NB4 (cell line): ENCODE measurements around the gene ANTKMT.

Experiments
- CTCF ChIP-seq: IDR thresholded peaks from one replicate; pipeline ENCODE4 v1.5.1; 2012; ENCODE audit warnings: low read depth, low read length
- MYC ChIP-seq: IDR thresholded peaks from 2 replicates; pipeline ENCODE4 v1.6.1; 2011; ENCODE audit warnings: low read depth, low read length
- POLR2A ChIP-seq: IDR thresholded peaks from 2 replicates; pipeline ENCODE4 v1.6.1; 2011; ENCODE audit warnings: mild to moderate bottlenecking; ENCODE audit not compliant: insufficient read length; ENCODE audit errors: extremely low read depth

GRCh38 chr16:724188-725040 lies 3.5 kb downstream of the ANTKMT start:
- TF ChIP-seq CTCF (no peak), POLR2A (no peak), MYC (no peak)
